Thyroid gland (tissue), 4 donors: ENCODE measurements around the gene KCTD8.

ENCODE experiments used
- CTCF ChIP-seq, 6 experiments: fragments of 200-600 bp in 3 of 6; fragments of 450-650 bp in 3 of 6; sonication (generic) in 3 of 6; IDR thresholded peaks; one replicate each; pipeline ENCODE4 v1.5.1; 2016 to 2019; ENCODE audit warnings: antibody characterized with exemption in 6 of 6, mild to moderate bottlenecking in 2 of 6, inconsistent platforms in 1 of 6, moderate library complexity in 1 of 6
- POLR2A ChIP-seq, 2 donors: fragments of 450-650 bp; IDR thresholded peaks; one replicate each; pipeline ENCODE4 v1.6.1; 2017; ENCODE audit warnings: antibody characterized with exemption in 2 of 2, mild to moderate bottlenecking in 2 of 2, moderate library complexity in 1 of 2

GRCh38 chr4:44415251-44415650, 33.4 kb downstream of the KCTD8 start:
- TF ChIP-seq CTCF (IDR thresholded peaks at IDR 0.05) (no peak), POLR2A (IDR thresholded peaks at IDR 0.05) (no peak)
